Effector memory CD4-positive, alpha-beta T cell (primary cell): ENCODE measurements around the gene SLC44A5.

Source experiments
- DNase-seq, 3 donors: peaks; one replicate each; pipeline ENCODE4 v3.0.0-alpha.2; 2020
- H3K27ac ChIP-seq: 2 replicates; pipeline ENCODE4 v1.7.0; 2013; ENCODE audit warnings: mild to moderate bottlenecking, low read length, moderate library complexity; ENCODE audit not compliant: insufficient read depth, poor library complexity, severe bottlenecking
- H3K27me3 ChIP-seq: replicated peaks from 2 replicates; pipeline ENCODE4 v1.7.0; 2013; ENCODE audit warnings: mild to moderate bottlenecking, low read length; ENCODE audit not compliant: insufficient read depth, control insufficient read depth, poor library complexity, severe bottlenecking
- H3K36me3 ChIP-seq: 2 replicates; pipeline ENCODE4 v1.7.0; 2013; ENCODE audit warnings: mild to moderate bottlenecking, low read length, moderate library complexity; ENCODE audit not compliant: control insufficient read depth, insufficient read depth
- H3K4me1 ChIP-seq: 2 replicates; pipeline ENCODE4 v1.7.0; 2013; ENCODE audit warnings: low read length, mild to moderate bottlenecking; ENCODE audit not compliant: control insufficient read depth, insufficient read depth, poor library complexity, severe bottlenecking
- H3K4me3 ChIP-seq: 2 replicates; pipeline ENCODE4 v1.7.0; 2013; ENCODE audit warnings: low read length, low read depth, mild to moderate bottlenecking; ENCODE audit not compliant: insufficient read depth, poor library complexity, severe bottlenecking
- H3K9me3 ChIP-seq: 2 replicates; pipeline ENCODE4 v1.7.0; 2013; ENCODE audit warnings: mild to moderate bottlenecking, low read length, moderate library complexity; ENCODE audit not compliant: control insufficient read depth

SLC44A5 gene

DNA sequence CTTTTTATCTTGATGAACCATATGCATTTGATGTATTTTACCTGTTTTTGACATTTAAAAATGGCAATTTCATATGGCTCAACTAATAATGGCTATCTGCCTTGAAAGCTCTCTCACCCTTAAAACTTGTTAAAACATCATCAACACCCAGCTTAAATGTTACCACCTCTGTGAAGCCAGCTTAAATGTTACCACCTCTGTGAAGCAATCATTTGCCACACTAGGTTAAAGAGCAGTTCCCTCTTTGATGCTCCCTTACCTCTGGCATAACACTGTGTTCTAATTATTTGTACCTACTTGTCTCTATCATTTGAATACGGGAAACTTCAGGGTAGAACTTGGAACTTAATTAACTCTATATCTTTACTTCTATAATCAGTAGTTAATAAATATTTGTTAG, 294.7 kb downstream of the SLC44A5 start:
- H3K4me1 ChIP-seq = no peaks in the 10 kb centered on the region
- H3K9me3 ChIP-seq = no peaks in the 10 kb centered on the region
- H3K36me3 ChIP-seq = no peaks in the 10 kb centered on the region
- no peak for DNase-seq
- no peaks in the 10 kb centered on the region for H3K27me3 ChIP-seq
- no peak overlapping the region for H3K4me3 ChIP-seq
- H3K27ac ChIP-seq = no peak overlapping the region

DNA sequence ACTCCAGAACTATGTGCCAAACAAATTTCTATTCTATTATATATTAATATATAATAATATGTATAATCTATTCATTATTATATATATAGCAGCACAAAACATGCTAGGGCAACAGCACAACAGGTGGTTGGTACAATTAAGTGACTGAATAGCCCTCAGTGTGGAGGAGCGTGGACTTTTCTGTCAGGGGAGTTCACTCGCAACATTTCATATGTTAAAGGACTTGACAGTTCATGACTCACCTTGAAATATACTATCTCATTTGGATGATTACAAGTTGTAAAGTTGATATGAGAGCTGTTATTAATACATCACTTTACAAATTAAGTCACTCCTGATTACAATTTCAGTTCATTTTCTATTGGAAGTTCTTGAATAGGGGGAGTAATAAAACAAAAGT, 298.3 kb downstream of the SLC44A5 start:
- Histone ChIP-seq H3K36me3 (no peaks in the 10 kb centered on the region), H3K27me3 (no peaks in the 10 kb centered on the region), H3K4me1 (no peaks in the 10 kb centered on the region), H3K27ac (no peak overlapping the region), H3K4me3 (no peak overlapping the region), H3K9me3 (no peaks in the 10 kb centered on the region)
- DNase-seq = no peak

DNA sequence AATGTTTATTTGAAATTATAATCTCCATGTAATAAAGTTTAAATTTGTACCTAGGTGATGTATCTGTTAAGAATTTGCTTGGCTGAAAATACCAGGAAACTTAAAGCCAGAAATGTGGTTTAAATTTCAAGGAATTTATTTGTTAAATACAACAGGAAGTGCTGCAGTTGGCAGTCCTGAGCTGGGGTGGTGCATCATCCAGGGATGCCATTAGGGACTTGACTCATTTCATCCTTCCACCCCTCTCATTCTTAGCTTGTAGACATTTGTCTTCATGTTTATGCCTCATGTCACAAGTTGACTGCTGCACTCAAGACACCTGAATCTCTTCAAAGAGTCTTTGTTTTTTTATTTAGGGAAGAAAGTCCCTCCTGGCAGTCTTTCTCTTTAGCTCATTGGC, 300.8 kb downstream of the SLC44A5 start:
- no peak for DNase-seq

DNA sequence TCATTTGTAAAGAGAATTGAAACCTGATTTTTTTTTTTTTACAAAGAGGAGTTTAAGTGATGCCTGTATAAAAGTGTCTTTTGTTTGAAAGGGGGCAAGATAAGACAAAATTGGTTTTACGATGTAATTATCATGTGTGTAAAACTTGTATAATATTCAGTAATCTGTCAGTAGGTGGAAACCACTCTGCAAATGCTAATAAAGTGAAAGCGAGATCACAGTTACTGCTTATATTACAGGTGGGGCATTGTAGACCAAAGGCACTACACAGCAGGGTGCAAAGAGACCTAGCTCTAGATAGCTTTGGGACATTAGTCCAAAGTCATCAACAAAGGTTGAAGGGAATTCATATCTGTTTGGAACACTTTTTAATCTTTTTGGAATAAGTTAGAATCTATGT, 302.5 kb downstream of the SLC44A5 start:
- no peaks in the 10 kb centered on the region for H3K9me3 ChIP-seq
- no peak for DNase-seq
- H3K27me3 ChIP-seq = no peaks in the 10 kb centered on the region
- no peaks in the 10 kb centered on the region for H3K36me3 ChIP-seq
- no peak overlapping the region for H3K4me3 ChIP-seq
- no peaks in the 10 kb centered on the region for H3K4me1 ChIP-seq
- no peak overlapping the region for H3K27ac ChIP-seq

More for the DNA sequence above, 300.8 kb downstream of the SLC44A5 start:
- H3K27ac ChIP-seq = no peak overlapping the region
- no peaks in the 10 kb centered on the region for H3K36me3 ChIP-seq
- H3K4me3 ChIP-seq = no peak overlapping the region
- H3K9me3 ChIP-seq = no peaks in the 10 kb centered on the region
- H3K4me1 ChIP-seq = no peaks in the 10 kb centered on the region
- no peaks in the 10 kb centered on the region for H3K27me3 ChIP-seq

DNA sequence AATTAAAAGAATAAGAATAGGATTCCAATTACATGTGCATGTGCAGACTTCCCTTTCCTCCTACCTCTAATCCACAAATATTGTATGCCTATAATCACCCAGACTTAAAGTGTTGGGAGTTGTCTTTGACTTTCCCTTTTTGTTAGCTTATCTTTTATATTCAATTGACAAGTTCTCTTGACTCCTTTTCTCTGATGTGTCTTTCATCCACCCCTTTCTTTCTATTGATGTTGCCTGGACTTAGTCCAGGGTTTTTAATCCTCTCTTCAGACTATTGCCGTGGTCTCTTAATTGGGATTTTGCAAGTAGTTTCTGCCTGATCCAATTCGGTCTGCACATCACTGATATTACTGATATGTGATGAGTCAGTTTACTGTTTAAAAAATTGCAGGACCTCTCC, 305.9 kb downstream of the SLC44A5 start:
- H3K27me3 ChIP-seq = no peaks in the 10 kb centered on the region
- DNase-seq = no peak
- H3K4me3 ChIP-seq = no peak overlapping the region
- H3K36me3 ChIP-seq = no peaks in the 10 kb centered on the region
- no peaks in the 10 kb centered on the region for H3K9me3 ChIP-seq
- no peak overlapping the region for H3K27ac ChIP-seq
- H3K4me1 ChIP-seq = no peaks in the 10 kb centered on the region

DNA sequence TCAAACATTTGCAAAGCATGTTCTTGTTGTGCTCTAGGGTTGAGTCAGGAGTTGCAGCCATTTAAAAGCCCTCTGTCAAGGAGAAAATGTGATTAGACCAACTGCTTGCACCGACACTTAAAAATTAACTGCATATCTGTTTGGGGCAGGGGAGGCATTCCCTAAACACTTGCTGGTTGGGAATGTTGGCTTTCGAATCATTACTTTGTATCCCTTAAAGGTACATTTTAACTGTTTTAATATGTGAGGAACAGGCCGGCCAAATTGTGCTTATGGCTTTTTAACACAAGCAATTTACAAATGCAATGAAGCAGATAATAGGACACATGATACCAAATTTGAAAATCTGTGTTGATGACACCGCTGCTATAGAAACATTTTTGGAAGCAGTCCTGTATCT, 317.6 kb downstream of the SLC44A5 start:
- Histone ChIP-seq H3K9me3 (no peaks in the 10 kb centered on the region), H3K36me3 (no peaks in the 10 kb centered on the region)
- no peak for DNase-seq

DNA sequence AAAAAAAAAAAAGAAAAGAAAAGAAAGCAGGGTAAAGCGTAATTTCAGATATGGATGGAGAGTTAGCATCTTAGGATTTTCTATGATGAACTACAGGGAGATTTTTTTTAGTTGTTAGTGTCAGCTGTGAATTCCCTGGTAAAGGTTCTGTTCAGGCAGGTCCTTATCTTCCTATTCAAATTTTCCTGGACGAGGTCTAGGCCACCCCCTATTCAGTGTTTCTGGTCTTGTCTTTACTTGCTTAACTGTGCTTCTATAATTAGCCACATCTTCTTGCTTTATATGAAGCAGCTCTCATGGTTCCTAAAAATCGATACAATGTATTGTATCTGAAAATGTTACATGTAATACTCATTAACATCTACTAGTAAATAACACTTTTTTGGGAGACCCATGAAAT, 318.9 kb downstream of the SLC44A5 start:
- no peaks in the 10 kb centered on the region for H3K36me3 ChIP-seq
- DNase-seq = no peak
- H3K4me1 ChIP-seq = no peaks in the 10 kb centered on the region
- H3K27ac ChIP-seq = no peak overlapping the region
- H3K27me3 ChIP-seq = no peaks in the 10 kb centered on the region
- H3K4me3 ChIP-seq = no peak overlapping the region
- H3K9me3 ChIP-seq = no peaks in the 10 kb centered on the region

More for the DNA sequence above, 317.6 kb downstream of the SLC44A5 start:
- no peaks in the 10 kb centered on the region for H3K4me1 ChIP-seq
- no peaks in the 10 kb centered on the region for H3K27me3 ChIP-seq
- H3K27ac ChIP-seq = no peak overlapping the region
- H3K4me3 ChIP-seq = no peak overlapping the region

DNA sequence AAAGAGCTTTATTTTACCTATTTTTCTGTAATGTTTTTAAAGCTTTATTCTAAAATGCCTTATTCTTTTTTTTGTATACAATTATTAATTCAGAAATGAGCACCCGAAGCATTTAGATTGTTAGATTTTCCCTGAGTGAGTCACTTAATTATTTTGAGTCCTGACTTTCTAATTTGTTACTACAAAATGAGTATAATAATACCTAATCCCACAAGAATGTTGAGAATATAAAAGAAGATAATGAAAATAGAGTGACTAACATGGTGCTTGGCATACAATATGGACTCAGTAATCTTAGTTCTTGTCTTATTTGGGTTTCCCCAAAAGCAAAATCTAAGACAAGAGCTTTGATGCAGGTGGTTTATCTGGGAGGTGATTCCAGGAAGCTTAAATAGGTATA, 334.5 kb downstream of the SLC44A5 start:
- Histone ChIP-seq H3K27me3 (no peaks in the 10 kb centered on the region), H3K4me3 (no peak overlapping the region), H3K9me3 (no peaks in the 10 kb centered on the region), H3K4me1 (no peaks in the 10 kb centered on the region), H3K36me3 (no peaks in the 10 kb centered on the region), H3K27ac (no peak overlapping the region)
- no peak for DNase-seq

DNA sequence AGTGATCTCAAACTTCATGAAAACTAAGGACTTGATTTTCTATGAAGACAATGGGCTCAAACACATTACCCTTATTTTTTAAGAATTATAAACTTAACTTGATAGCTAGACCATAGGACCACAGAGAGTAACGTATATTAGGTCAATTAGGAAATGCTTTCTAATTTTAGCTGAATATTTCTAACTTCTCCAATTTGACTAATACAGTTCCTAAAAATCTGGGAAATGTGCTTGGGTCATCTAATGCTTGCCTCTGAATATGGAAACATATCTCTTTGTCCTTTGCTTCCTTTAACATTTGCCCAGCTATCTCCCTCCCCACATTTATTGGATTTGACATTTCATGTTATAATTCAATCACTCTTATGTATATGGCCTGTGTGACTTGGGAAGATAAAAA, 335.3 kb downstream of the SLC44A5 start:
- DNase-seq = no peak
- no peak overlapping the region for H3K27ac ChIP-seq

DNA sequence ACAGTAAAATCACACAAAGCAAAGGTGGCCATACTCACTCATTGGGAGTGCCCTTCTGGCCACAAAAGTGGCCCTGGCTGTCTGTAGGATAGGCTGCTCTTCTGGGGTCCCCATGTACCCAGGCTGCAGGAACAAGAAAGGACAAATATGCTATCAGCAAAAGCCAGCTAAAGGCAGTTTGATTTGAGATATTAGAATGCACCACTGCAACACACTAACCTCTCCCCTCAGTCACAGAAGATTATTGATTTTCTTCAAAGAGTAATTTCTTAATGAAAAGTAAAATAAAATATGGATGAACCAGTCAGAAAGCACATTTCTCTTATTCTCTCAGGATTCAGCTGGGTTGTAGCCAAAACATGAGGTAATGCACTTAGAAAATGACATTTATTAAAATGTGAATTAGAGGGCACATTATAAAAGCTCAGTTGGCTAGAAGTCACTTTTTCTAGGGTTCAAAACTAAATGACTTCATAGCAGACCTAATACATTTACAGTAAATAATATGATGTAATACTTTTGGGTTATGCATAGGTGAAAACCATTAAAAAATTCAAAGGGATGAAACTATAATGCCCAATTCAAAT, 335.9 kb downstream of the SLC44A5 start:
- H3K27me3 ChIP-seq = no peaks in the 10 kb centered on the region
- H3K27ac ChIP-seq = no peak overlapping the region

More for the DNA sequence above, 335.3 kb downstream of the SLC44A5 start:
- H3K9me3 ChIP-seq = no peaks in the 10 kb centered on the region
- no peak overlapping the region for H3K4me3 ChIP-seq
- no peaks in the 10 kb centered on the region for H3K36me3 ChIP-seq
- H3K27me3 ChIP-seq = no peaks in the 10 kb centered on the region
- no peaks in the 10 kb centered on the region for H3K4me1 ChIP-seq

More for the DNA sequence above, 335.9 kb downstream of the SLC44A5 start:
- H3K4me3 ChIP-seq = no peak overlapping the region
- no peak for DNase-seq
- H3K9me3 ChIP-seq = no peaks in the 10 kb centered on the region
- no peaks in the 10 kb centered on the region for H3K4me1 ChIP-seq
- no peaks in the 10 kb centered on the region for H3K36me3 ChIP-seq
